Spinal cord (tissue), 10 donors: ENCODE results near the gene TSEN54. TPM values are rescaled to one million over a fixed set of nuclear protein-coding genes. Genes with fewer than 3 reads are reported as not detected.
A peak's percentile ranks its signal among the peaks of the same experiment; 100 is the strongest.

Experiments
- DNase-seq, 6 donors: peaks; one replicate each; pipeline versions ENCODE4 v3.0.0 to v3.0.0-alpha.2; 2013 to 2015; ENCODE audit warnings: low spot score in 6 of 6, low read depth in 4 of 6
- H3K27ac ChIP-seq: one replicate; pipeline ENCODE4 v1.5.1; 2013; ENCODE audit warnings: low read depth, low read length, control low read depth
- H3K27me3 ChIP-seq: one replicate; pipeline ENCODE4 v1.6.1; 2013; ENCODE audit warnings: low read length; ENCODE audit not compliant: control insufficient read depth, insufficient read depth
- H3K36me3 ChIP-seq: one replicate; pipeline ENCODE4 v1.6.1; 2013; ENCODE audit warnings: low read length; ENCODE audit not compliant: control insufficient read depth, insufficient read depth
- H3K4me1 ChIP-seq: one replicate; pipeline ENCODE4 v1.6.1; 2013; ENCODE audit warnings: low read length; ENCODE audit not compliant: control insufficient read depth, insufficient read depth
- H3K4me3 ChIP-seq: one replicate; pipeline ENCODE4 v1.5.1; 2013; ENCODE audit warnings: low read depth, low read length, control low read depth
- H3K9me3 ChIP-seq: one replicate; pipeline ENCODE4 v1.6.1; 2013; ENCODE audit warnings: low read length; ENCODE audit not compliant: control insufficient read depth, insufficient read depth
- WGBS: methylation state at CpG from one replicate; pipeline ENCODE4 v1.1.5; 2013; ENCODE audit warnings: missing lambda C conversion rate; ENCODE audit not compliant: insufficient coverage; 5-methylcytosine and 5-hydroxymethylcytosine counted together
- long read RNA-seq, 4 donors: transcript quantifications; one replicate each; lab custom pipeline, GENCODE V29; 2026
- polyA plus RNA-seq, 2 donors: library from polyadenylated mRNA; unstranded; fragments of 120-200 nt; gene quantifications; one replicate each; pipeline ENCODE4 v1.2.1, GENCODE V29; 2013; ENCODE audit not compliant: insufficient read length in 2 of 2
- total RNA-seq, 2 donors: library from RNA; depleted of rRNA in 1 of 2; stranded (reverse); fragments of 120-200 nt in 1 of 2; fragments of >200 nt in 1 of 2; gene quantifications; one replicate each; pipeline versions ENCODE4 v1.2.3 to v1.2.4, GENCODE V29; 2013 to 2014
- donor health status: healthy.

TSEN54 gene
- total RNA-seq (10 to 100 TPM; 10.0 to 28.9 TPM), polyA plus RNA-seq (10 to 100 TPM; 32.9 to 48.2 TPM)
- long read RNA-seq, donor 1, partial matches to known transcripts: 5 of 13 reads
- long read RNA-seq, donor 1, other reads (novel, unspliced or antisense): 0 of 13 reads
- long read RNA-seq, donor 2, partial matches to known transcripts: 0 of 4 reads
- long read RNA-seq, donor 2, other reads (novel, unspliced or antisense): 0 of 4 reads
- long read RNA-seq, donor 3, partial matches to known transcripts: 0 of 3 reads
- long read RNA-seq, donor 3, other reads (novel, unspliced or antisense): 0 of 3 reads
- long read RNA-seq, donor 4, transcript TSEN54-201 (11 exons, 1,944 nt): major isoform, 9 of 26 reads
- long read RNA-seq, donor 4, partial matches to known transcripts: 12 of 26 reads
- long read RNA-seq, donor 4, other reads (novel, unspliced or antisense): 0 of 26 reads

- Histone ChIP-seq H3K4me3 (peak within 1 kb of the TSS; percentile 87), H3K9me3 (no peaks in the 10 kb centered on the region), H3K36me3 (peaks cover 53% of the 10 kb centered on the region), H3K4me1 (peaks cover 52% of the 10 kb centered on the region), H3K27me3 (no peaks in the 10 kb centered on the region), H3K27ac (peak within 1 kb of the TSS; percentile 91)
- WGBS: 0% methylated on average over 45 of the region's 45 CpGs
- peak; percentile 78 to 97 (median 84) for DNase-seq
Measured at GRCh38 chr17:75516255-75516618, at the start of gene TSEN54. TSEN54 (plus strand) TSS chr17:75516528; CDS start chr17:75516561, 33 bp downstream.

GRCh38 chr17:75468291-75468754, 48.0 kb upstream of the TSEN54 start:
- H3K9me3 ChIP-seq: no peaks in the 10 kb centered on the region
- peak in 2 of 6 donors; percentile 57 to 77 for DNase-seq
- H3K27me3 ChIP-seq: no peaks in the 10 kb centered on the region
- peak overlapping the region; percentile 37 for H3K27ac ChIP-seq
- 51% methylated on average over 8 of the region's 8 CpGs for WGBS
- peaks cover 18% of the 10 kb centered on the region for H3K4me1 ChIP-seq
- no peak overlapping the region for H3K4me3 ChIP-seq
- H3K36me3 ChIP-seq: peaks cover 9% of the 10 kb centered on the region

- DNase-seq: no peak
- Histone ChIP-seq H3K27me3 (no peaks in the 10 kb centered on the region), H3K4me3 (no peak overlapping the region), H3K36me3 (peaks cover 14% of the 10 kb centered on the region), H3K9me3 (no peaks in the 10 kb centered on the region), H3K4me1 (peaks cover 24% of the 10 kb centered on the region), H3K27ac (peak overlapping the region; percentile 37)
- WGBS: 76% methylated on average over 8 of the region's 13 CpGs
Measured at GRCh38 chr17:75468779-75469373, 47.5 kb upstream of the TSEN54 start.

GRCh38 chr17:75471207-75471606, 45.1 kb upstream of the TSEN54 start:
- Histone ChIP-seq H3K27me3 (no peaks in the 10 kb centered on the region), H3K4me3 (no peak overlapping the region), H3K36me3 (peaks cover 23% of the 10 kb centered on the region), H3K4me1 (peaks cover 46% of the 10 kb centered on the region), H3K9me3 (no peaks in the 10 kb centered on the region), H3K27ac (no peak overlapping the region)
- 78% methylated on average over 1 of the region's 6 CpGs for WGBS
- DNase-seq: no peak

- Histone ChIP-seq H3K4me3 (no peak overlapping the region), H3K36me3 (peaks cover 24% of the 10 kb centered on the region), H3K9me3 (no peaks in the 10 kb centered on the region), H3K27me3 (no peaks in the 10 kb centered on the region), H3K4me1 (peaks cover 55% of the 10 kb centered on the region), H3K27ac (no peak overlapping the region)
- WGBS: 58% methylated on average over 2 of the region's 4 CpGs
- DNase-seq: no peak
Measured at GRCh38 chr17:75472119-75472518, 44.2 kb upstream of the TSEN54 start.

- H3K27ac ChIP-seq: peak overlapping the region; percentile 75
- peaks cover 30% of the 10 kb centered on the region for H3K36me3 ChIP-seq
- H3K9me3 ChIP-seq: no peaks in the 10 kb centered on the region
- WGBS: 85% methylated on average over 2 of the region's 2 CpGs
- no peaks in the 10 kb centered on the region for H3K27me3 ChIP-seq
- peak in 2 of 6 donors; percentile 14 to 53 for DNase-seq
- peaks cover 59% of the 10 kb centered on the region for H3K4me1 ChIP-seq
- H3K4me3 ChIP-seq: no peak overlapping the region
Measured at GRCh38 chr17:75473246-75473645, 43.1 kb upstream of the TSEN54 start.

- Histone ChIP-seq H3K36me3 (peaks cover 32% of the 10 kb centered on the region), H3K4me1 (peaks cover 58% of the 10 kb centered on the region), H3K4me3 (no peak overlapping the region), H3K27ac (peak overlapping the region; percentile 85), H3K27me3 (no peaks in the 10 kb centered on the region), H3K9me3 (no peaks in the 10 kb centered on the region)
- DNase-seq: no peak
- WGBS: 50% methylated on average over 4 of the region's 6 CpGs
Measured at GRCh38 chr17:75474736-75475135, 41.6 kb upstream of the TSEN54 start.

GRCh38 chr17:75475144-75475835, 41.0 kb upstream of the TSEN54 start:
- no peak overlapping the region for H3K4me3 ChIP-seq
- H3K36me3 ChIP-seq: peaks cover 38% of the 10 kb centered on the region
- H3K4me1 ChIP-seq: peaks cover 64% of the 10 kb centered on the region
- WGBS: 35% methylated on average over 10 of the region's 13 CpGs
- no peaks in the 10 kb centered on the region for H3K9me3 ChIP-seq
- peak overlapping the region; percentile 85 for H3K27ac ChIP-seq
- H3K27me3 ChIP-seq: no peaks in the 10 kb centered on the region
- peak in 4 of 6 donors; percentile 53 to 84 (median 67) for DNase-seq

- Histone ChIP-seq H3K36me3 (peaks cover 41% of the 10 kb centered on the region), H3K9me3 (no peaks in the 10 kb centered on the region), H3K4me1 (peaks cover 69% of the 10 kb centered on the region), H3K27ac (peak overlapping the region; percentile 85), H3K27me3 (no peaks in the 10 kb centered on the region), H3K4me3 (no peak overlapping the region)
- 17% methylated on average over 1 of the region's 3 CpGs for WGBS
- DNase-seq: peak in 2 of 6 donors; percentile 31 to 38
Measured at GRCh38 chr17:75475851-75476250, 40.5 kb upstream of the TSEN54 start.
